ENCODE results near the gene KIF15.

Gene KIF15

GRCh38 chr3:44825264-44825925 is 63.8 kb downstream of the KIF15 start:
- Histone ChIP-seq H3K4me1 (ENCODE audit: insufficient read depth, low read length) (no peaks in the 10 kb centered on the region), H3K4me3 (ENCODE audit: low read depth in 1 of 2, low read length in 2 of 2) (no peak overlapping the region), H3K79me2 (ENCODE audit: insufficient read depth, low read length) (0 out of 2 replicates have a peak, but pooled peaks cover 5% of the 10 kb centered on the region), H3K4me2 (ENCODE audit: insufficient read depth, low read length) (no peak overlapping the region), H3K9me3 (ENCODE audit: insufficient read depth, low read length, severe bottlenecking) (no peaks in the 10 kb centered on the region), H3K9ac (ENCODE audit: low read depth, low read length) (no peak overlapping the region), H3K27me3 (ENCODE audit: insufficient read depth, low read length, poor library complexity) (no peaks in the 10 kb centered on the region), H3K27ac (ENCODE audit: low read length) (no peak overlapping the region), H4K20me1 (ENCODE audit: insufficient read depth, low read length) (no peaks in the 10 kb centered on the region), H2AFZ (ENCODE audit: low read depth, low read length) (no peak overlapping the region), H3K36me3 (ENCODE audit: insufficient read depth, low read length) (peaks cover 72% of the 10 kb centered on the region)
- DNase-seq (no peak), ATAC-seq (ENCODE audit: insufficient read depth, low read depth) (no peak)
- TF ChIP-seq EZH2 (IDR thresholded peaks at IDR 0.05; ENCODE audit: borderline replicate concordance, low read depth, low read length, severe bottlenecking): no peak
- no peak for TF ChIP-seq CTCF (IDR thresholded peaks at IDR 0.05; ENCODE audit: borderline replicate concordance, extremely low read depth, low read length, poor library complexity, severe bottlenecking)

GRCh38 chr3:44827196-44827595 is 65.6 kb downstream of the KIF15 start:
- TF ChIP-seq CTCF (IDR thresholded peaks at IDR 0.05; ENCODE audit: borderline replicate concordance, extremely low read depth, low read length, poor library complexity, severe bottlenecking) (no peak), EZH2 (IDR thresholded peaks at IDR 0.05; ENCODE audit: borderline replicate concordance, low read depth, low read length, severe bottlenecking) (no peak)
- no peaks in the 10 kb centered on the region for H3K9me3 ChIP-seq (ENCODE audit: insufficient read depth, low read length, severe bottlenecking)
- no peaks in the 10 kb centered on the region for H4K20me1 ChIP-seq (ENCODE audit: insufficient read depth, low read length)
- no peak overlapping the region for H3K4me2 ChIP-seq (ENCODE audit: insufficient read depth, low read length)
- H3K4me3 ChIP-seq (ENCODE audit: low read depth in 1 of 2, low read length in 2 of 2): no peak overlapping the region
- ATAC-seq (ENCODE audit: insufficient read depth, low read depth): no peak
- no peak overlapping the region for H3K27ac ChIP-seq (ENCODE audit: low read length)
- no peak overlapping the region for H2AFZ ChIP-seq (ENCODE audit: low read depth, low read length)
- no peak for DNase-seq
- H3K27me3 ChIP-seq (ENCODE audit: insufficient read depth, low read length, poor library complexity): no peaks in the 10 kb centered on the region
- peaks cover 90% of the 10 kb centered on the region for H3K36me3 ChIP-seq (ENCODE audit: insufficient read depth, low read length)
- H3K9ac ChIP-seq (ENCODE audit: low read depth, low read length): no peak overlapping the region
- H3K4me1 ChIP-seq (ENCODE audit: insufficient read depth, low read length): no peaks in the 10 kb centered on the region
- H3K79me2 ChIP-seq (ENCODE audit: insufficient read depth, low read length): 0 out of 2 replicates have a peak, but pooled peaks cover 5% of the 10 kb centered on the region

GRCh38 chr3:44831232-44831631 is 69.6 kb downstream of the KIF15 start:
- Histone ChIP-seq H3K27ac (ENCODE audit: low read length) (no peak overlapping the region), H3K4me2 (ENCODE audit: insufficient read depth, low read length) (no peak overlapping the region), H3K4me1 (ENCODE audit: insufficient read depth, low read length) (no peaks in the 10 kb centered on the region), H3K9ac (ENCODE audit: low read depth, low read length) (no peak overlapping the region), H4K20me1 (ENCODE audit: insufficient read depth, low read length) (no peaks in the 10 kb centered on the region), H3K27me3 (ENCODE audit: insufficient read depth, low read length, poor library complexity) (no peaks in the 10 kb centered on the region), H3K36me3 (ENCODE audit: insufficient read depth, low read length) (peaks cover 92% of the 10 kb centered on the region), H3K79me2 (ENCODE audit: insufficient read depth, low read length) (peaks cover 2% of the 10 kb centered on the region; the same call in 1 of the 2 replicates), H3K4me3 (ENCODE audit: low read depth in 1 of 2, low read length in 2 of 2) (no peak overlapping the region), H2AFZ (ENCODE audit: low read depth, low read length) (no peak overlapping the region), H3K9me3 (ENCODE audit: insufficient read depth, low read length, severe bottlenecking) (no peaks in the 10 kb centered on the region)
- DNase-seq (no peak), ATAC-seq (ENCODE audit: insufficient read depth, low read depth) (no peak)
- no peak for TF ChIP-seq EZH2 (IDR thresholded peaks at IDR 0.05; ENCODE audit: borderline replicate concordance, low read depth, low read length, severe bottlenecking)
- no peak for TF ChIP-seq CTCF (IDR thresholded peaks at IDR 0.05; ENCODE audit: borderline replicate concordance, extremely low read depth, low read length, poor library complexity, severe bottlenecking)

Measured in DND-41 (cell line).